ENCODE measurements around the gene ACTL9.

- TF ChIP-seq EZH2 (IDR thresholded peaks at IDR 0.05) (no peak), POLR2AphosphoS5 (IDR thresholded peaks at IDR 0.05; ENCODE audit: borderline replicate concordance, low read depth, low read length) (no peak), FOXP2 (optimal IDR thresholded peaks at IDR 0.05; ENCODE audit: control extremely low read depth, extremely low read length, insufficient read depth) (no peak)
These were observed 20.3 kb downstream of the ACTL9 start for GRCh38 chr19:8678244-8678807.

Measured in SK-N-MC (cell line).